ENCODE data around the gene BPIFB1. TPM values are rescaled to one million over a fixed set of nuclear protein-coding genes. Genes with fewer than 3 reads are reported as not detected.

BPIFB1 gene
- total and polyA plus RNA-seq, 2 donors (not counting 3 experiments of a cell fraction or from before 2014, with no cell fraction given): not detected

- no peaks in the 10 kb centered on the region for H3K36me3 ChIP-seq (ENCODE audit: control insufficient read depth in 2 of 2, extremely low read depth in 1 of 2, insufficient read depth in 2 of 2, low read length in 2 of 2)
- H3K4me2 ChIP-seq (ENCODE audit: insufficient read depth, low read length): no peak overlapping the region
- TF ChIP-seq FOS (IDR thresholded peaks at IDR 0.05; ENCODE audit: borderline replicate concordance, insufficient read depth, low read length) (no peak), MAX (IDR thresholded peaks at IDR 0.05; ENCODE audit: insufficient read depth, insufficient read length) (no peak), JUN (IDR thresholded peaks at IDR 0.05; ENCODE audit: borderline replicate concordance, insufficient read depth, insufficient read length, low read depth) (no peak), EZH2 (IDR thresholded peaks at IDR 0.05; ENCODE audit: borderline replicate concordance, low read depth, low read length, severe bottlenecking) (no peak)
- no peak overlapping the region for H3K9ac ChIP-seq (replicated peaks; ENCODE audit: extremely low read depth, insufficient read depth, low read length)
- H3K27ac ChIP-seq (ENCODE audit: insufficient read depth, low read depth, low read length): no peak overlapping the region
- H3K9me3 ChIP-seq (replicated peaks; ENCODE audit: control insufficient read depth, insufficient read depth, low read length): no peaks in the 10 kb centered on the region
- no peaks in the 10 kb centered on the region for H3K4me1 ChIP-seq (ENCODE audit: control insufficient read depth, extremely low read depth, insufficient read depth, low read length)
- intact Hi-C loops (cut with micrococcal nuclease): no loop called here
- H3K4me3 ChIP-seq (replicated peaks in 1 of 3; ENCODE audit: insufficient read depth in 1 of 3, low read depth in 1 of 3, low read length in 3 of 3): no peak overlapping the region
- no peaks in the 10 kb centered on the region for H3K9me1 ChIP-seq (replicated peaks; ENCODE audit: control insufficient read depth, extremely low read depth, insufficient read depth, low read length)
- DNase-seq (ENCODE audit: low read depth, low spot score): no peak
- no peaks in the 10 kb centered on the region for H4K20me1 ChIP-seq (replicated peaks; ENCODE audit: control insufficient read depth, extremely low read depth, insufficient read depth, low read length)
- ChIA-PET POLR2A (no interaction called here), CTCF (no interaction called here)
- H3K27me3 ChIP-seq (ENCODE audit: control insufficient read depth in 2 of 2, insufficient read depth in 2 of 2, low read length in 2 of 2): no peaks in the 10 kb centered on the region
- no peaks in the 10 kb centered on the region for H3K79me2 ChIP-seq (ENCODE audit: control insufficient read depth, insufficient read depth, low read length)
- no TSS peak for BruUV-seq (replicated peaks)
- dilution Hi-C loops (cut with MboI; ENCODE audit: extremely low pct_ligation_motif_present, low sequenced_read_pairs): no loop called here
- no peak overlapping the region for H2AFZ ChIP-seq (ENCODE audit: low read depth, low read length)
- FAIRE-seq: no peak
These were observed 26.6 kb downstream of the BPIFB1 start for GRCh38 chr20:33309631-33310030.

- ChIA-PET POLR2A (no interaction called here), CTCF (interaction anchor here (1.2 kb wide), 1 partner anchor 9 kb away, joined by 4 read pairs; no protein-coding TSS in a partner anchor)
- no TSS peak for BruUV-seq (replicated peaks)
- no peak for FAIRE-seq
- no peak overlapping the region for H3K4me3 ChIP-seq (replicated peaks in 1 of 3; ENCODE audit: insufficient read depth in 1 of 3, low read depth in 1 of 3, low read length in 3 of 3)
- dilution Hi-C loops (cut with MboI; ENCODE audit: extremely low pct_ligation_motif_present, low sequenced_read_pairs): no loop called here
- H4K20me1 ChIP-seq (replicated peaks; ENCODE audit: control insufficient read depth, extremely low read depth, insufficient read depth, low read length): no peaks in the 10 kb centered on the region
- H3K9ac ChIP-seq (replicated peaks; ENCODE audit: extremely low read depth, insufficient read depth, low read length): no peak overlapping the region
- no peaks in the 10 kb centered on the region for H3K4me1 ChIP-seq (ENCODE audit: control insufficient read depth, extremely low read depth, insufficient read depth, low read length)
- no peak for DNase-seq (ENCODE audit: low read depth, low spot score)
- H3K9me1 ChIP-seq (replicated peaks; ENCODE audit: control insufficient read depth, extremely low read depth, insufficient read depth, low read length): no peaks in the 10 kb centered on the region
- H3K36me3 ChIP-seq (ENCODE audit: control insufficient read depth in 2 of 2, extremely low read depth in 1 of 2, insufficient read depth in 2 of 2, low read length in 2 of 2): no peaks in the 10 kb centered on the region
- H3K4me2 ChIP-seq (ENCODE audit: insufficient read depth, low read length): no peak overlapping the region
- no peak overlapping the region for H3K27ac ChIP-seq (ENCODE audit: insufficient read depth, low read depth, low read length)
- TF ChIP-seq POLR2A (IDR thresholded peaks at IDR 0.05; ENCODE audit: low read depth, low read length): no peak
- TF ChIP-seq JUN (IDR thresholded peaks at IDR 0.05; ENCODE audit: borderline replicate concordance, insufficient read depth, insufficient read length, low read depth): no peak
- TF ChIP-seq MYC (IDR thresholded peaks at IDR 0.05; ENCODE audit: low read depth, low read length): no peak
- TF ChIP-seq MAX (IDR thresholded peaks at IDR 0.05; ENCODE audit: insufficient read depth, insufficient read length): no peak
- no peak for TF ChIP-seq FOS (IDR thresholded peaks at IDR 0.05; ENCODE audit: borderline replicate concordance, insufficient read depth, low read length)
- TF ChIP-seq POLR2AphosphoS5 (IDR thresholded peaks at IDR 0.05; ENCODE audit: insufficient read depth, low read depth, low read length): no peak
- H2AFZ ChIP-seq (ENCODE audit: low read depth, low read length): no peak overlapping the region
- H3K9me3 ChIP-seq (replicated peaks; ENCODE audit: control insufficient read depth, insufficient read depth, low read length): no peaks in the 10 kb centered on the region
- no peaks in the 10 kb centered on the region for H3K27me3 ChIP-seq (ENCODE audit: control insufficient read depth in 2 of 2, insufficient read depth in 2 of 2, low read length in 2 of 2)
- intact Hi-C loops (cut with micrococcal nuclease): no loop called here
- H3K79me2 ChIP-seq (ENCODE audit: control insufficient read depth, insufficient read depth, low read length): no peaks in the 10 kb centered on the region
These were observed 27.4 kb downstream of the BPIFB1 start for GRCh38 chr20:33310327-33310899.
